Loucy (cell line): ENCODE measurements around the gene ZNF57.

Experiments
- CTCF ChIP-seq: fragments of 200-600 bp; sonication (generic); conservative IDR thresholded peaks from 2 replicates; pipeline ENCODE4 v1.5.1; 2014; ENCODE audit warnings: mild to moderate bottlenecking, antibody characterized with exemption, low read length
- EZH2phosphoT487 ChIP-seq: fragments of 200-600 bp; IDR thresholded peaks from 2 replicates; pipeline ENCODE4 v1.6.1; 2018; ENCODE audit warnings: antibody characterized with exemption, mild to moderate bottlenecking, moderate library complexity, borderline replicate concordance

DNA sequence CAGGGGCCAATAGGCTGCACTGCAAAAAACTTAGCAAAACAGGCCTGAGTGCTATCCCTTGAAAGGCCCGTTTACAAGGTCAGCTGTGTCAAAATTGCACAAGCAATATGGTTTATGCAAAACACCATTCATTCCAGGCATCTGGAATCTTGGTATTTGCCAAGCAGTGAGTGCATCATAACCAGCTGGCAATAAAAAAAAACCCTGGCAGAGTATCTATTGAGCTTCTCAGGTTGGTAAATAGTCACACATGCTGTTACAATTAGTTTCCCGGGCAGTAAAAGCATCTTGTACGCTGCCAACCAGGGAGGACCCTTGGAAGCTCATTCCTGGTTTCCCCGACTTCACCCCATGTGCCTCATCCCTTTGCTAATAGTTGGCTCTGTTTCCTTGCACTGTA lies 22.8 kb downstream of the ZNF57 start:
- no peak for TF ChIP-seq EZH2phosphoT487
- no peak for TF ChIP-seq CTCF
